Upper lobe of left lung (tissue), 6 donors: ENCODE results near the gene PBXIP1. TPM values are rescaled to one million over a fixed set of nuclear protein-coding genes. Genes with fewer than 3 reads are reported as not detected.

Experiments used
- ATAC-seq, 2 donors: fragments of 200-7000 bp; cut with Tn5 transposase; one replicate each; pipeline ENCODE4 v1.9.1; 2022; ENCODE audit warnings: mild to moderate bottlenecking in 2 of 2, moderate library complexity in 2 of 2; ENCODE audit not compliant: low FRiP score in 2 of 2
- DNase-seq, 2 donors: peaks; one replicate each; pipeline ENCODE4 v3.0.0-alpha.2; 2019 to 2020
- H3K27ac ChIP-seq, 4 donors: fragments of 200-600 bp; sonication (generic); one replicate each; pipeline ENCODE4 v1.5.1; 2016 to 2019
- H3K27me3 ChIP-seq, 4 donors: fragments of 200-600 bp; sonication (generic); one replicate each; pipeline ENCODE4 v1.5.1; 2017 to 2019
- H3K36me3 ChIP-seq, 4 donors: fragments of 200-600 bp; sonication (generic); one replicate each; pipeline ENCODE4 v1.5.1; 2016 to 2019
- H3K4me1 ChIP-seq, 4 donors: fragments of 200-600 bp; sonication (generic); one replicate each; pipeline ENCODE4 v1.5.1; 2018 to 2019
- H3K4me3 ChIP-seq, 4 donors: fragments of 200-600 bp; sonication (generic); one replicate each; pipeline ENCODE4 v1.5.1; 2017 to 2019; ENCODE audit warnings: mild to moderate bottlenecking in 2 of 4, moderate library complexity in 1 of 4
- H3K9me3 ChIP-seq, 4 donors: fragments of 200-600 bp; sonication (generic); one replicate each; pipeline ENCODE4 v1.5.1; 2018 to 2019
- EP300 ChIP-seq, 4 donors: sonication (generic); formaldehyde crosslinking; IDR thresholded peaks; one replicate each; pipeline ENCODE4 v1.5.1; 2017; ENCODE audit warnings: antibody characterized with exemption in 4 of 4, control low read depth in 2 of 4
- POLR2A ChIP-seq, 4 donors: fragments of 450-650 bp; IDR thresholded peaks; one replicate each; pipeline ENCODE4 v1.5.1; 2016 to 2017; ENCODE audit warnings: antibody characterized with exemption in 4 of 4, mild to moderate bottlenecking in 2 of 4
- POLR2AphosphoS5 ChIP-seq, 2 donors: sonication (generic); formaldehyde crosslinking; IDR thresholded peaks; one replicate each; pipeline ENCODE4 v1.5.1; 2017; ENCODE audit warnings: antibody characterized with exemption in 2 of 2
- WGBS, 2 donors: methylation state at CpG; one replicate each; pipeline ENCODE4 v1.1.5; 2017 to 2018; 5-methylcytosine and 5-hydroxymethylcytosine counted together
- total RNA-seq, 6 donors: library from RNA; depleted of rRNA in 4 of 6; stranded (reverse); fragments of >200 nt in 4 of 6; gene quantifications; one replicate each; pipeline versions ENCODE4 v1.1.0 to v1.2.1, GENCODE V29; 2016 to 2021
- TF ChIP-seq, protein P1 (sequence below), 6 experiments: fragments of 450-650 bp in 4 of 6; fragments of 200-600 bp in 2 of 6; sonication (generic) in 2 of 6; IDR thresholded peaks; one replicate each; pipeline ENCODE4 v1.5.1; 2016 to 2019; ENCODE audit warnings: antibody characterized with exemption in 6 of 6
- donor health status: DM: no; HTN: no; CAD: no; lungs with moderate emphysema.
- donor health status: DM: no; HTN: yes; CAD: no; lungs with severe emphysema.

Gene PBXIP1
- total RNA-seq, 6 donors from 2014 or later = 72.1 to 108 (median 83.7) TPM

DNA sequence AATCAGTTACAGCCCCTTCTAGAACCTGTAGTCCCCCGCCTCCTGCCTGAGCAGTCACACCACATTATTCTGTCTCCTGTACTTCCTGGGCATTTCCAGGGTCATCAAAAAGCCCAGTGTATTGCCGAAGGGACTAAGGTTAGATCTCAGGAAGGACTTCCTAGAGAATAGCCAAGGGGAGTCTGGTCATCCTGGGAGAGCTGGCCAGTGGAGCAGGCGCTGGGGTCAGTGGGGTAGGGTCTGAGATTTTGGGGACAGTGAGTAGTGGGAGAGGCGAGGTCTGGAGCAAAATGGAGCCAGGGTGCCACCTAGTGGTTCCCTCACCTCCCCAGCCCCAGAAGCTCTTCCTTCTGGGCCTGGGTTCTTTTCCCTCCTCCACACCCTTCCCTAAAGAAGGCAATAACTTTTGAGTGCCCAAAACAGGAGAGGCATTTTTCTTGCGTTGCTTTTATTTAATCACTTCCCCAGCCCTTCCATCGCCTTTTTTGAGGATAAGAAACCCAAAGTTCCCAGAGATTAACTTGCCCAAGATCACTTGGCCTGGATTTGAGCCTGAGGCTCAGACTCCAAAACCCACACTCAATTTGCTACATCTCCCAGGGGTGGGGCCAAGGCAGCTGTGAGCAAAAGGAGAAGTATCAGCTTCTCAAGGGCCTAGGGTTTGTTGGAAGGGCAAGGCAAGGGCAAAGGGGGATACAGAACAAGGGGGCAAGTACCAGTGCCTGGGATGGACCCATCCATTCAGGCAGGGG is 12.1 kb downstream of the PBXIP1 start:
- H3K4me3 ChIP-seq = no peak overlapping the region
- H3K27ac ChIP-seq = peak overlapping the region in 2 of 4 donors; percentile 19 to 46
- H3K36me3 ChIP-seq = peaks cover 0 to 33% (median 20%) of the 10 kb centered on the region in 4 donors
- TF ChIP-seq, protein P1, sequence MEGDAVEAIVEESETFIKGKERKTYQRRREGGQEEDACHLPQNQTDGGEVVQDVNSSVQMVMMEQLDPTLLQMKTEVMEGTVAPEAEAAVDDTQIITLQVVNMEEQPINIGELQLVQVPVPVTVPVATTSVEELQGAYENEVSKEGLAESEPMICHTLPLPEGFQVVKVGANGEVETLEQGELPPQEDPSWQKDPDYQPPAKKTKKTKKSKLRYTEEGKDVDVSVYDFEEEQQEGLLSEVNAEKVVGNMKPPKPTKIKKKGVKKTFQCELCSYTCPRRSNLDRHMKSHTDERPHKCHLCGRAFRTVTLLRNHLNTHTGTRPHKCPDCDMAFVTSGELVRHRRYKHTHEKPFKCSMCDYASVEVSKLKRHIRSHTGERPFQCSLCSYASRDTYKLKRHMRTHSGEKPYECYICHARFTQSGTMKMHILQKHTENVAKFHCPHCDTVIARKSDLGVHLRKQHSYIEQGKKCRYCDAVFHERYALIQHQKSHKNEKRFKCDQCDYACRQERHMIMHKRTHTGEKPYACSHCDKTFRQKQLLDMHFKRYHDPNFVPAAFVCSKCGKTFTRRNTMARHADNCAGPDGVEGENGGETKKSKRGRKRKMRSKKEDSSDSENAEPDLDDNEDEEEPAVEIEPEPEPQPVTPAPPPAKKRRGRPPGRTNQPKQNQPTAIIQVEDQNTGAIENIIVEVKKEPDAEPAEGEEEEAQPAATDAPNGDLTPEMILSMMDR (IDR thresholded peaks at IDR 0.05) = peak; percentile 45 to 71 (median 63)
- TF ChIP-seq POLR2A (IDR thresholded peaks at IDR 0.05) = no peak
- no peaks in the 10 kb centered on the region for H3K27me3 ChIP-seq
- peaks cover 22 to 28% (median 25%) of the 10 kb centered on the region in 4 donors for H3K4me1 ChIP-seq
- DNase-seq (no peak), ATAC-seq (peak in 1 of 2 donors; percentile 66)
- 41 to 45% methylated on average over 6 of the region's 6 CpGs for WGBS, 2 donors
- no peaks in the 10 kb centered on the region for H3K9me3 ChIP-seq

DNA sequence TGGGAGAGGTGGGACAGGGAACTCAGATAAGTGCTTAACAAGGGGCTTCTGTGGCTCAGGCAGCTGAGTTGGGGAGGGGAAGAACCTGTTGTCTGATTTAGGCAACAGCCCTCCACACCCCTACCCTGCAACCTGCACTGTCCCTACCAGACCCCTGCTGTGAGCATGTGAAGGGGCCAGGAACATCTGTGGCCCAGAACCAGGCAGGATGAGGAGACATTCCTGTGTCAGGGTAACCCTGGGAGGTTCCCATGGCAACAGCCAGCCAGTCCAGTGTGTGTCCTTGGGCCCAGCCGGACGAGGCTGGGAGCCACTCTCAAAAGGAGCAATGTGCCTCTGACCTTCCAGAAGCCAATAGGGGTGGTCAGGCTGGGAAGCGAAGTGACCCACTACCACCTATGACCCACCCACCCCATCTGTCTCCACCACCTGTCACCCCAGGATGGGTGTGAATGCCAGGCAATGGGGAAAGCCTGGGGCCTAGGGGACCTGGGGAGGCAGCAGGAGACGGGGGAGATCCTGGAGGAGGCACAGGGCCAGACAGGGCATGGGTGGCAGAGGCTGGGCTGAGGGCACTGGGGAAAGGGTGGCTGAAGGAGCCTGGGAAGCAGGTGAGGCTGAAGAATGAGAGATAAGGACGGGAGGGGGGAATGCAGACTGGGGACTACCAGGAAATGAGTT is 14.4 kb downstream of the PBXIP1 start:
- DNase-seq = peak in 1 of 2 donors; percentile 24
- Histone ChIP-seq H3K36me3 (peaks cover 0 to 19% (median 6%) of the 10 kb centered on the region in 4 donors), H3K4me3 (no peak overlapping the region), H3K4me1 (peaks cover 30 to 38% (median 33%) of the 10 kb centered on the region in 4 donors), H3K27ac (peak overlapping the region; percentile 32 to 76 (median 63)), H3K9me3 (no peaks in the 10 kb centered on the region), H3K27me3 (no peaks in the 10 kb centered on the region)
- WGBS, 2 donors = 71 to 73% methylated on average over 3 to 5 of the region's 5 CpGs
- TF ChIP-seq POLR2A (IDR thresholded peaks at IDR 0.05) (no peak), EP300 (IDR thresholded peaks at IDR 0.05) (no peak), POLR2AphosphoS5 (IDR thresholded peaks at IDR 0.05) (no peak)
- TF ChIP-seq, protein P1 (IDR thresholded peaks at IDR 0.05) = no peak
- ATAC-seq = no peak

DNA sequence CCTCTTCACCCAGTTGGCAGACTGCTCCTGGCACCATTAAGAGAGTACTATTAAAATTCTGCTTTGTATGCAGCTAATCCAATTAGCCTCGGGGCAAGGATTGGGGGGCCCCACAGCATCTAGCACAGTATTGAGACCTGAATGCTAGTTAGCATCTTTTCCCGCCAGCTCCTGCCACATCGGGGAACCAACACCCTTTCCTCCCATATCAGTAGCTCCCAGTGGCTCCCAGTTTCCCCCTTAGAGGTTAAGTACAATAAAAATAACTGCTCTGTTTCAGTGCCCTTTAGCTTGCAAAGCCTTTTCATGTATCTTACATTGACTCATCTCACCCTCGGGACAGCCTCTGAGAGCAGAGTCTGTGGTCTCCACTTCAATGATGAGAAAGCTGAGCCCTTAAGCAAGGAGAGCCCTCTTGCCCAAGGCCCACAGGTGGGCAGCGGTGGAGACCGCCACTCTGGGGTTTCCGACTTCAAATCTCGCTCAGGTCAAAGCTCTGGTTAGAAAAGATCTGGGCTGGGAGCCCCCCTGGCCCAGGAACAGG is 15.2 kb downstream of the PBXIP1 start:
- Histone ChIP-seq H3K9me3 (no peaks in the 10 kb centered on the region), H3K27ac (peak overlapping the region in 1 of 4 donors; percentile 76), H3K36me3 (peaks cover 0 to 12% (median 2%) of the 10 kb centered on the region in 4 donors), H3K4me3 (no peak overlapping the region), H3K27me3 (no peaks in the 10 kb centered on the region), H3K4me1 (peaks cover 35 to 43% (median 38%) of the 10 kb centered on the region in 4 donors)
- WGBS, 2 donors = 71 to 76% methylated on average over 7 to 8 of the region's 8 CpGs
- no peak for ATAC-seq
- DNase-seq = no peak
- no peak for TF ChIP-seq POLR2AphosphoS5 (IDR thresholded peaks at IDR 0.05)
- TF ChIP-seq, protein P1 (IDR thresholded peaks at IDR 0.05) = no peak
- TF ChIP-seq POLR2A (IDR thresholded peaks at IDR 0.05) = no peak
- no peak for TF ChIP-seq EP300 (IDR thresholded peaks at IDR 0.05)

DNA sequence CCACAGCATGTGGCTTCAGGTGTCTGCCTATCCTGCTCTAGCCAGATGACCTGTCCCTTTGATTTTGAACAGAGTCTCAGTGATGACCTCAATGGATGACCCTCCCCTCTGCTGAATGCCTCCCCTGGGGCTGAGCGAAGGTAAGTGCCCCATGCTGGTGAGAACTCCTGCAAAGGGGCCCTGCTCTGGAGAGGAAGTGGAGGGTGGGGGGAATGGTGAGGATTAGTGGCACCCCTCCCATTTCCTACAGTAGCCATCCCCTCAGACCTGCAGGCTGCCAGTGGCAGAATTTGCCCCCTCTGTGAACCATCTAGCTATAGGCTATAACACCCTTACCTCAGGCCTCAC is 15.7 kb downstream of the PBXIP1 start:
- H3K9me3 ChIP-seq = no peaks in the 10 kb centered on the region
- H3K4me3 ChIP-seq = no peak overlapping the region
- WGBS, 2 donors = 83 to 86% methylated on average over 1 of the region's 1 CpG
- H3K27me3 ChIP-seq = no peaks in the 10 kb centered on the region
- peaks cover 0 to 7% (median 0%) of the 10 kb centered on the region in 4 donors for H3K36me3 ChIP-seq
- no peak overlapping the region for H3K27ac ChIP-seq
- DNase-seq (no peak), ATAC-seq (no peak)
- peaks cover 37 to 49% (median 43%) of the 10 kb centered on the region in 4 donors for H3K4me1 ChIP-seq
- no peak for TF ChIP-seq EP300 (IDR thresholded peaks at IDR 0.05)
- no peak for TF ChIP-seq POLR2AphosphoS5 (IDR thresholded peaks at IDR 0.05)
- no peak for TF ChIP-seq POLR2A (IDR thresholded peaks at IDR 0.05)
- TF ChIP-seq, protein P1 (IDR thresholded peaks at IDR 0.05) = no peak
